Activated naive CD8-positive, alpha-beta T cell treated with anti-CD3 and anti-CD28 coated beads, Interleukin-2, amount 10 ng/mL, durations not matched to agents 7 days and 5 days (primary cell): Measurements from ENCODE around the gene LMOD3. TPM values are rescaled to one million over a fixed set of nuclear protein-coding genes. Genes with fewer than 3 reads are reported as not detected.

Source experiments
- ATAC-seq: fragments of 150-1000 bp; cut with Tn5 transposase; one replicate; pipeline ENCODE4 v1.10.0; 2021; ENCODE audit warnings: low read depth, moderate library complexity
- POLR2A ChIA-PET: fragments of 350-600 bp; sonication (Branson Sonifier 250); formaldehyde crosslinking; loops from one replicate; lab custom pipeline; 2021; ENCODE audit warnings: antibody characterized with exemption; lab: Charles Lee
- DNase-seq: peaks from one replicate; pipeline ENCODE4 v3.0.0; 2021
- H3K27ac Mint-ChIP-seq: one replicate; pipeline ENCODE4 v1.8.0; 2022; ENCODE audit warnings: mild to moderate bottlenecking, mixed read lengths
- H3K27me3 Mint-ChIP-seq: one replicate; pipeline ENCODE4 v1.8.0; 2022; ENCODE audit warnings: mild to moderate bottlenecking, moderate library complexity, mixed read lengths
- H3K36me3 Mint-ChIP-seq: one replicate; pipeline ENCODE4 v1.8.0; 2021; ENCODE audit warnings: mild to moderate bottlenecking, mixed read lengths
- H3K4me1 Mint-ChIP-seq: one replicate; pipeline ENCODE4 v1.8.0; 2021; ENCODE audit warnings: mixed read lengths
- H3K4me3 Mint-ChIP-seq: one replicate; pipeline ENCODE4 v1.8.0; 2022; ENCODE audit warnings: mild to moderate bottlenecking, moderate library complexity, mixed read lengths
- H3K9me3 Mint-ChIP-seq: one replicate; pipeline ENCODE4 v1.8.0; 2021; ENCODE audit warnings: mixed read lengths
- total RNA-seq, 2 experiments: library from RNA; stranded (reverse); gene quantifications; one replicate each; pipeline ENCODE4 v1.2.3, GENCODE V29; 2021

The LMOD3 gene
- total RNA-seq, 2 experiments from 2014 or later, result not detected

- H3K4me3 Mint-ChIP-seq, result peak overlapping the region; percentile 60
- POLR2A ChIA-PET, result interaction anchor here (1.0 to 5.1 kb wide), 5 partner anchors 10 to 35 kb away, joined by 3 to 43 read pairs (median 5); partner anchors contain the start of genes ARL6IP5 and UBA3
- H3K27ac Mint-ChIP-seq, result peak overlapping the region; percentile 92
- no peaks in the 10 kb centered on the region for H3K27me3 Mint-ChIP-seq
- ATAC-seq (no peak), DNase-seq (no peak)
- H3K36me3 Mint-ChIP-seq, result peaks cover 46% of the 10 kb centered on the region
- H3K4me1 Mint-ChIP-seq, result peaks cover 33% of the 10 kb centered on the region
- H3K9me3 Mint-ChIP-seq, result peaks cover 2% of the 10 kb centered on the region
Observed at GRCh38 chr3:69058947-69059224, 63.5 kb downstream of the LMOD3 start.

GRCh38 chr3:69058180-69058946 is 64.0 kb downstream of the LMOD3 start:
- peaks cover 44% of the 10 kb centered on the region for H3K36me3 Mint-ChIP-seq
- H3K27me3 Mint-ChIP-seq, result no peaks in the 10 kb centered on the region
- peak overlapping the region; percentile 92 for H3K27ac Mint-ChIP-seq
- H3K4me3 Mint-ChIP-seq, result peak overlapping the region; percentile 60
- H3K4me1 Mint-ChIP-seq, result peaks cover 30% of the 10 kb centered on the region
- DNase-seq, result no peak
- H3K9me3 Mint-ChIP-seq, result peaks cover 2% of the 10 kb centered on the region
- ATAC-seq, result peak; percentile 98
- POLR2A ChIA-PET, result interaction anchor here (0.9 to 5.1 kb wide), 6 partner anchors 11 to 35 kb away, joined by 3 to 43 read pairs (median 5); partner anchors contain the start of genes ARL6IP5 and UBA3

Other genes with a start within 250 kb of the LMOD3 start
- gene TAFA4, start 190.0 kb downstream of the LMOD3 start, total RNA-seq, result not detected
- 10 to 100 TPM; 14.7 to 15.3 TPM for gene EOGT, start 108.9 kb downstream of the LMOD3 start, total RNA-seq
- 10 to 100 TPM; 53.5 to 55.2 TPM for gene TMF1, start 70.3 kb downstream of the LMOD3 start, total RNA-seq
- gene UBA3, start 42.2 kb downstream of the LMOD3 start, total RNA-seq, result 100 to 1,000 TPM in 1 of 2 experiments, 10 to 100 TPM in 1; 91.2 to 102 TPM
- 100 to 1,000 TPM; 147 to 150 TPM for gene ARL6IP5, start 37.7 kb downstream of the LMOD3 start, total RNA-seq